KMS-11 (cell line): ENCODE results near the gene GTF2F1.

Experiments
- H2AFZ ChIP-seq: fragments of 200-600 bp; sonication (generic); 2 replicates; pipeline ENCODE4 v1.6.1; 2016; ENCODE audit warnings: antibody characterized with exemption, mixed run types, low read depth
- H3K27ac ChIP-seq: fragments of 200-600 bp; sonication (generic); 2 replicates; pipeline ENCODE4 v1.6.1; 2016; ENCODE audit warnings: mild to moderate bottlenecking, mixed run types
- H3K27me3 ChIP-seq: fragments of 200-600 bp; sonication (generic); 2 replicates; pipeline ENCODE4 v1.6.1; 2017; ENCODE audit warnings: mild to moderate bottlenecking, low read depth, mixed run types, moderate library complexity; ENCODE audit not compliant: insufficient read depth
- H3K36me3 ChIP-seq: fragments of 200-600 bp; sonication (generic); 2 replicates; pipeline ENCODE4 v1.6.1; 2017; ENCODE audit warnings: mild to moderate bottlenecking, mixed run types; ENCODE audit not compliant: insufficient read depth
- H3K4me1 ChIP-seq: fragments of 200-600 bp; sonication (generic); 2 replicates; pipeline ENCODE4 v1.6.1; 2016; ENCODE audit warnings: mild to moderate bottlenecking, low read depth, mixed run types; ENCODE audit not compliant: poor library complexity, severe bottlenecking
- H3K4me2 ChIP-seq: fragments of 200-600 bp; sonication (generic); 2 replicates; pipeline ENCODE4 v1.7.0; 2016; ENCODE audit warnings: mild to moderate bottlenecking, mixed run types
- H3K4me3 ChIP-seq: fragments of 200-600 bp; sonication (generic); IDR thresholded peaks from 2 replicates; pipeline ENCODE4 v1.6.1; 2017; ENCODE audit warnings: low read depth, low read length, mixed read lengths; ENCODE audit not compliant: insufficient read depth
- H3K79me2 ChIP-seq: fragments of 200-600 bp; sonication (generic); 2 replicates; pipeline ENCODE4 v1.6.1; 2016; ENCODE audit warnings: low read depth, mixed run types; ENCODE audit not compliant: insufficient read depth
- H3K9ac ChIP-seq: fragments of 200-600 bp; sonication (generic); 2 replicates; pipeline ENCODE4 v1.6.1; 2016; ENCODE audit warnings: mild to moderate bottlenecking, mixed run types
- H4K20me1 ChIP-seq: fragments of 200-600 bp; sonication (generic); 2 replicates; pipeline ENCODE4 v1.6.1; 2016; ENCODE audit warnings: mild to moderate bottlenecking, mixed run types; ENCODE audit not compliant: insufficient read depth
- TF ChIP-seq, protein P1 (sequence below): fragments of 200-600 bp; sonication (generic); conservative IDR thresholded peaks from 2 replicates; pipeline ENCODE4 v1.6.1; 2017; ENCODE audit warnings: low read depth, mild to moderate bottlenecking, antibody characterized with exemption, low read length, moderate library complexity, mixed read lengths

The GTF2F1 gene

DNA sequence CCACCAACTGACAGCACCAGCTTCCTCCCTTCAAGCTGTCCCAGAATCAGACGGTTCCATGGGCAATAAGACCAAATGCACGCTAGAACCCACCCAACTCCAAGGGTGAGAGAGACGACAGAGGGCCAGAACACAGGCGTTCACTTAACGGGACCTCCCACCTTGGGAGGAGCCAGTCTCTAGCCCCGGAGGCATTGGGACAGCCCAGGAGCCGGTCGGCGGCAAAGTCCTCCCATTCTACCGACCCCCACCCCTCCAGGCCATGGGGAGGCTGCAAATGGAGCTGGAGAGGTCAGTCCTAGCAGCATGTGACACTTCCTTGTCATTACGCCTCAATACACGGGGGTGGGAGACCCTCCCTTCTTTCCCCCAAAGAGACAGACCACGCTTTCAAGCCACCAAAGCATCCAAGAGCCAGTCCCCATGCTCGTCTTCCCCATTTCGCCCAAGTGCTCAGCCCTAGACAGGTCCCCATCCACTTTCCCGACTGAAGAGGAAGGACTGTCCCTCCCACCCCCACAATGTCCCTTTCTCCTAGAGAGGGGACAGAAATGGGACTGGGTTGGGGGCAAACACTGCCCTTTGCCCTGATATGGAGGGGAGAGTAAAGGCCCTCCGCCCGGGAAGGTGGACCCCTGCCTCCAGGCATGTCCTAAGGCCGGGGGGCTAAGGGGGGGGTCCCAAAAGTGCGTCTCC lies 30.7 kb upstream of the GTF2F1 start:
- peaks cover 22% of the 10 kb centered on the region for H4K20me1 ChIP-seq
- H3K9ac ChIP-seq, result peak overlapping the region; percentile 61; the same call in 1 of the 2 replicates
- H3K27ac ChIP-seq, result no peak overlapping the region
- peak overlapping the region; percentile 73 for H3K4me2 ChIP-seq
- H3K4me1 ChIP-seq, result peaks cover 20% of the 10 kb centered on the region
- H3K4me3 ChIP-seq, result no peak overlapping the region
- TF ChIP-seq, protein P1, sequence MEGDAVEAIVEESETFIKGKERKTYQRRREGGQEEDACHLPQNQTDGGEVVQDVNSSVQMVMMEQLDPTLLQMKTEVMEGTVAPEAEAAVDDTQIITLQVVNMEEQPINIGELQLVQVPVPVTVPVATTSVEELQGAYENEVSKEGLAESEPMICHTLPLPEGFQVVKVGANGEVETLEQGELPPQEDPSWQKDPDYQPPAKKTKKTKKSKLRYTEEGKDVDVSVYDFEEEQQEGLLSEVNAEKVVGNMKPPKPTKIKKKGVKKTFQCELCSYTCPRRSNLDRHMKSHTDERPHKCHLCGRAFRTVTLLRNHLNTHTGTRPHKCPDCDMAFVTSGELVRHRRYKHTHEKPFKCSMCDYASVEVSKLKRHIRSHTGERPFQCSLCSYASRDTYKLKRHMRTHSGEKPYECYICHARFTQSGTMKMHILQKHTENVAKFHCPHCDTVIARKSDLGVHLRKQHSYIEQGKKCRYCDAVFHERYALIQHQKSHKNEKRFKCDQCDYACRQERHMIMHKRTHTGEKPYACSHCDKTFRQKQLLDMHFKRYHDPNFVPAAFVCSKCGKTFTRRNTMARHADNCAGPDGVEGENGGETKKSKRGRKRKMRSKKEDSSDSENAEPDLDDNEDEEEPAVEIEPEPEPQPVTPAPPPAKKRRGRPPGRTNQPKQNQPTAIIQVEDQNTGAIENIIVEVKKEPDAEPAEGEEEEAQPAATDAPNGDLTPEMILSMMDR, result no peak
- H3K36me3 ChIP-seq, result peaks cover 10% of the 10 kb centered on the region; the same call in 1 of the 2 replicates
- no peaks in the 10 kb centered on the region for H3K27me3 ChIP-seq
- H2AFZ ChIP-seq, result no peak overlapping the region
- peaks cover 53% of the 10 kb centered on the region for H3K79me2 ChIP-seq

DNA sequence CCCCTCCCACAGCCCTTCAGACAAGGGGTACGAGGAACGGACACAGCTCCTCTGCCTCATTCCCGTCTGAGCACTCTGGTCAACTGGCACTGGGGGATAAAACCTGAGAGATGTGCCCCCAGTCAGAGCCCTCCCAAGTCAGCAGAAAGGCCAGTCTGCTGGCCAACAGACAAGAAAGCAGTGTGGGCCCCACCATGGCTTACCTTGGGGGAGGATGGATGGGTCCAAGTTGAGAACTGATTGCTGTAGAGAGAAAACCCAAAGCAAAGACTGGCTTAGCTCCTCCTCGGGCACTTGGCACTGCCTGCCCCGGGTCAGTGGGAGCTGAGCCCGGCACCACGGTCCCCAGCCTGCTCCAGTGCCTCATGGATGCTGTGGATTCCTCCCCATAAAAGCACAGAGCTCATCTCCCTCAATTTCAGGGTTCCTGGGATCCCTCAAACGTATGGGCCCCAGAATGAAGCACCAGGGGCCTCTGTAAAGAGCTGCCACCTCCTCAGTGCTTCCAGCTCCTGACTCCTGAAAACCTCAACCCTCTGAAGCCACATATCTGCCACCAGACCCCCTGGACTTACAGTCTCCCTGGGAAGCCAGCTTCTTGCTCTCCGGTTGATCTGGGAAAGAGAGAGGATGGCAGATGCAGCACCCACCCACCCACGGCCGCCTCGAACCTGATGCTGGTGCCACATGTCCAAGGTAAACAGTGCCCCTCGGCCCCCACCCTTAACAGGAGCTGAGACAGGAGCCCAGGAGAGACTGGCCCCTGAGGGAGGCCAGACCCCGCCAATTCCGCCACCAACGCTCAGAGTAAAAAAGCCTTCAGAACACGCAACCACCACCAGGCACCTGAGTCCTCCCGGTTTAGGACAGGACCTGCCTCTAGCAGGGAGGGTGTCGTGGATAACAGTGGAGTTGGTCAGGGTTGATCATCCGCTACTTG lies 28.4 kb upstream of the GTF2F1 start:
- Histone ChIP-seq H3K27ac (no peak overlapping the region), H3K4me2 (no peak overlapping the region), H3K27me3 (no peaks in the 10 kb centered on the region), H3K79me2 (peaks cover 53% of the 10 kb centered on the region), H4K20me1 (peaks cover 22% of the 10 kb centered on the region), H3K4me1 (peaks cover 20% of the 10 kb centered on the region), H3K9ac (no peak overlapping the region), H3K36me3 (peaks cover 13% of the 10 kb centered on the region; the same call in 1 of the 2 replicates), H3K4me3 (no peak overlapping the region), H2AFZ (no peak overlapping the region)
- TF ChIP-seq, protein P1, result no peak

DNA sequence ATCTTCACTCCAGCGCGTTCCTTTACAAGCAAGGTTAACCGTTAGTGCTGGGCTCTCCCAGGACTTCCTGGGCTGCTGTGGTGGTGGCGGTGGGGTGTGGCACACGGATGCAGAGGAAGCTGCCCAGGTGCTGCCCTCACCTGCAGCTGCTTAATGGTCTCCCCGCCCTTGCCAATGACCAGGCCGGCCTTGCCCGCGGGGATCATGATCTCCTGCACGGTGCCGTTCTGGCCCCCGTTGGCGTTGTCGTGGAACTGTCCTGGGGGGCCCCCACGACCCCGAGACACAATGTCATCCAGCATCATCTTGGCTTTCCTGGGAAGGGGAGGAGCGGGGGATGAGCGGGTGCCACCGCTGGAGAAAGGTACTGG lies 25.6 kb upstream of the GTF2F1 start:
- Histone ChIP-seq H3K27ac (no peak overlapping the region), H4K20me1 (peaks cover 22% of the 10 kb centered on the region), H3K4me2 (no peak overlapping the region), H3K9ac (no peak overlapping the region), H3K27me3 (no peaks in the 10 kb centered on the region), H3K36me3 (peaks cover 13% of the 10 kb centered on the region; the same call in 1 of the 2 replicates), H3K4me1 (peaks cover 14% of the 10 kb centered on the region), H3K79me2 (peaks cover 47% of the 10 kb centered on the region), H2AFZ (no peak overlapping the region), H3K4me3 (no peak overlapping the region)
- TF ChIP-seq, protein P1, result no peak

DNA sequence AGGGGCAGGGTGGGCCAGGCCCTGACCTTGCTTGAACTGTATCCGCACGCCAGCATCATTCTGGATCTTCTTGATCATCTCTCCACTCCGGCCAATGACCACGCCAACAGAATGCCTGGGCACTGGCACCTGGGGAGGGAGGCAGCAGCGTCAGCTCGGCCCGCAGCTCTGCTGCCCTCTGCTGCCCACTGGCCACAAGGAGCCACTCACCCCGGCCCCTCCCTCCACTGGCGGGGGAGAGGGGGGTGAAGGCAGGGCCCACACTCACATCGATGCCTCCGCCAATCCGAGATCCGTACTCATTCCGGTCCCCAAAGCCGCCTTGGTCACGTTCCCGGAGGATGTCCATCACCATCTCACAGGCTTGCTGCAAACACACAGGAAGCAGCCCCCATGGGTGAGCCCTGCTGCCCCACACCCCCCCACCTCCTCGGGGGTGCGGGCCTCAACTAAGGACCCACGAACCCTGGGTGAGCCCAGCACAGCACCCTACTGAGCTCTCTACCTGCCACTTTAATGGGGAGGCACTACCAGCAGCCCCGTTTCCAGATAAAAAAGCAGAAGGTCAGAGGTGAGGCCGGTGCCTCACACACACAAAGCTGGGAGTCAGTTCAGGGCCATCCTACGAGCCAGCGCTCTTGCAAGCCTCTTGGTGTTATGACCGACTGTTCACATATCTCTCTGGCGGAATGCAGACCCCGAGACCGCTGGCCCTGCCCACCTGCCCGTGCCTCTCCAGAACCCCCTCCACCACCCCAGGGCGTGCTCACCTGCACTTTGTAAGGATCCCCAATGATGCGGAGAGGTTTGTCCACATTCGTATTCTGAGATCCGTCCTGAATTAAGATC lies 25.0 kb upstream of the GTF2F1 start:
- peaks cover 13% of the 10 kb centered on the region; the same call in 1 of the 2 replicates for H3K36me3 ChIP-seq
- TF ChIP-seq, protein P1, result no peak
- H2AFZ ChIP-seq, result no peak overlapping the region
- no peak overlapping the region for H3K27ac ChIP-seq
- H3K4me3 ChIP-seq, result no peak overlapping the region
- peaks cover 41% of the 10 kb centered on the region for H3K79me2 ChIP-seq
- H3K4me1 ChIP-seq, result peaks cover 8% of the 10 kb centered on the region
- H3K27me3 ChIP-seq, result no peaks in the 10 kb centered on the region
- H3K4me2 ChIP-seq, result no peak overlapping the region
- H4K20me1 ChIP-seq, result peaks cover 16% of the 10 kb centered on the region
- H3K9ac ChIP-seq, result no peak overlapping the region
